ENCODE measurements around the gene SLC4A5.

GRCh38 chr2:74275228-74275627, 68.0 kb downstream of the SLC4A5 start:
- TF ChIP-seq CTCF (IDR thresholded peaks at IDR 0.05): no peak
- TF ChIP-seq POLR2A (IDR thresholded peaks at IDR 0.05): no peak
- no peak for TF ChIP-seq EP300 (IDR thresholded peaks at IDR 0.05)
- TF ChIP-seq POLR2AphosphoS5 (IDR thresholded peaks at IDR 0.05): no peak
